GM12878 (cell line): Measurements from ENCODE around the gene DMXL1. TPM values are rescaled to one million over a fixed set of nuclear protein-coding genes. Genes with fewer than 3 reads are reported as not detected.

Experiments
- CBX5 ChIP-seq: sonication (generic); IDR thresholded peaks from 2 replicates; pipeline ENCODE4 v1.6.1; 2016; ENCODE audit warnings: low read depth, moderate library complexity, mild to moderate bottlenecking, inconsistent platforms
- DPF2 ChIP-seq: fragments of 450-650 bp; IDR thresholded peaks from 2 replicates; pipeline ENCODE4 v1.6.1; 2017; ENCODE audit warnings: mild to moderate bottlenecking
- HDAC2 ChIP-seq: fragments of 200-600 bp; sonication (generic); IDR thresholded peaks from 2 replicates; pipeline ENCODE4 v1.6.1; 2017
- HDAC6 ChIP-seq: fragments of 200-600 bp; sonication (generic); IDR thresholded peaks from one replicate; pipeline ENCODE4 v1.8.0; 2017; ENCODE audit warnings: antibody characterized with exemption; ENCODE audit not compliant: unreplicated experiment
- IKZF1 ChIP-seq: fragments of 450-650 bp; conservative IDR thresholded peaks from 2 replicates; pipeline ENCODE4 v1.6.1; 2017; ENCODE audit warnings: antibody characterized with exemption, mild to moderate bottlenecking
- MEF2B ChIP-seq: fragments of 450-650 bp; IDR thresholded peaks from 2 replicates; pipeline ENCODE4 v1.6.1; 2018; ENCODE audit warnings: mild to moderate bottlenecking, moderate library complexity; ENCODE audit not compliant: partially characterized antibody, poor library complexity, severe bottlenecking
- NBN ChIP-seq: fragments of 450-650 bp; IDR thresholded peaks from 2 replicates; pipeline ENCODE4 v1.6.1; 2016
- POLR2A ChIP-seq: IDR thresholded peaks from 2 replicates; pipeline ENCODE4 v1.6.1; 2011; ENCODE audit warnings: low read depth, mild to moderate bottlenecking, low read length
- POLR2AphosphoS2 ChIP-seq: IDR thresholded peaks from 2 replicates; pipeline ENCODE4 v1.6.1; 2011; ENCODE audit warnings: low read depth, mild to moderate bottlenecking, low read length, improper control_type of control experiment, moderate library complexity
- RB1 ChIP-seq: fragments of 450-650 bp; formaldehyde crosslinking; IDR thresholded peaks from 2 replicates; pipeline ENCODE4 v1.6.1; 2017; ENCODE audit warnings: mild to moderate bottlenecking, borderline replicate concordance
- SMC3 ChIP-seq: IDR thresholded peaks from 2 replicates; pipeline ENCODE4 v1.6.1; 2011; ENCODE audit warnings: low read length, improper control_type of control experiment, borderline replicate concordance
- STAT1 ChIP-seq: fragments of 450-650 bp; conservative IDR thresholded peaks from 2 replicates; pipeline ENCODE4 v1.6.1; 2014; ENCODE audit warnings: antibody characterized with exemption, mild to moderate bottlenecking
- TBL1XR1 ChIP-seq: IDR thresholded peaks from 2 replicates; pipeline ENCODE4 v1.6.1; 2012; ENCODE audit warnings: low read depth, low read length, improper control_type of control experiment
- WRNIP1 ChIP-seq: IDR thresholded peaks from 2 replicates; pipeline ENCODE4 v1.6.1; 2011; ENCODE audit warnings: low read depth, low read length, improper control_type of control experiment, borderline replicate concordance
- polyA plus RNA-seq, 11 experiments: library from polyadenylated mRNA; depleted of rRNA in 4 of 11; unstranded in 6 of 11; stranded (reverse) in 5 of 11; fragments of >200 nt; fragmentation: Nextera tagmentation in 4 of 11; fragmentation: Illumina TruSeq in 1 of 11; extraction: Ambion mirVana in 4 of 11; extraction: Trizol in 1 of 11; gene quantifications; 1 replicate in 1 of 11; 2 replicates in 10 of 11; pipeline versions ENCODE4 v1.2.1 to v1.2.3, GENCODE V29; 2011 to 2016; ENCODE audit warnings: inconsistent platforms in 2 of 11, missing spikeins in 2 of 11, low read depth in 1 of 11
- total RNA-seq, 4 experiments: library from RNA; depleted of rRNA in 3 of 4; stranded (reverse); fragments of >200 nt in 3 of 4; fragmentation: Illumina TruSeq in 1 of 4; extraction: Trizol in 1 of 4; gene quantifications; 2 replicates each; pipeline versions ENCODE4 v1.2.1 to v1.2.3, GENCODE V29; 2013 to 2021
- TF ChIP-seq, protein P1 (sequence below): fragments of 450-650 bp; IDR thresholded peaks from 2 replicates; pipeline ENCODE4 v1.6.1; 2014; ENCODE audit warnings: mild to moderate bottlenecking
- TF ChIP-seq, protein P2 (sequence below), 3 experiments: IDR thresholded peaks in 2 of 3; conservative IDR thresholded peaks in 1 of 3; 2 replicates each; pipeline ENCODE4 v1.5.1; 2011; ENCODE audit warnings: low read depth in 3 of 3, low read length in 3 of 3, mild to moderate bottlenecking in 3 of 3, control low read depth in 2 of 3, moderate library complexity in 2 of 3, inconsistent platforms in 1 of 3, mixed read lengths in 1 of 3; ENCODE audit not compliant: control insufficient read depth in 2 of 3, insufficient read depth in 1 of 3; ENCODE audit errors: extremely low read depth in 1 of 3
- TF ChIP-seq, protein P3 (sequence below): IDR thresholded peaks from 2 replicates; pipeline ENCODE4 v1.6.1; 2012; ENCODE audit warnings: improper control_type of control experiment, low read depth, low read length; ENCODE audit not compliant: insufficient replicate concordance
- TF ChIP-seq, protein P4 (sequence below): IDR thresholded peaks from 2 replicates; pipeline ENCODE4 v1.6.1; 2011; ENCODE audit warnings: borderline replicate concordance, low read depth, mild to moderate bottlenecking, moderate library complexity, low read length; ENCODE audit not compliant: insufficient read depth, poor library complexity, severe bottlenecking

DMXL1 gene
- total and polyA plus RNA-seq, 10 of the 15 experiments (the other 5 are each of a cell fraction or from before 2014, with no cell fraction given), result 9.1 to 67.7 (median 34.1) TPM

DNA sequence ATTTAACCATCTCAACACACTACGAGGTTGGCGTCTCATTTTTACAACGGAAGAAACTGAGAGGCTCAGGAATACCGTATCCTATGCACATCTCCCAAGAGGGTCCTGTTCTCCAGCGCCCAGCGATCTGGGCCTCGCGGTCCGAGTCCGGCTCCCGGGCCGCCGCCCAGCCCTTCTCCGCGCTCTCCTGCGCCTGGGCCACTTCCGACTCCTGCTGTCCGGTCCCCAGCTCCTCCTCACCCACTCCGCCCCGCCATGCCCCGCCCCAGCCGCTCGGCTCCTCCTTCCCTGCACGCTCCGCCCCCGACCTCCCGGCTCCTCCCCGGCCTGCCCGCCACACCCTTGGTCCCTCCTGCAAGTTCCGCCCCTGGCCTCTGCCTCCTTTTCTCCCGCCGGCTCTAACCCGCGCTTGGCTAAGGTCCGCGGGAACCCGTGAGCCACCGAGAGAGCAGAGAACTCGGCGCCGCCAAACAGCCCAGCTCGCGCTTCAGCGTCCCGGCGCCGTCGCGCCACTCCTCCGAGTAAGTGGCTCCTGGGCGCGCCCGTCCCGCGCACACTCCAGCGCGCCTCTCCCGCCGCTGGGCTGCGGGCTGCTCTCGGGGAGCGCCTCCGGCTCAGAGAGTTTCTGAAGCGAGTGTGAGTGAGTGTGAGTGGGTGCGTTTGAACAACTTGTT, 197.6 kb downstream of the DMXL1 start (continued):
- TF ChIP-seq, protein P1, sequence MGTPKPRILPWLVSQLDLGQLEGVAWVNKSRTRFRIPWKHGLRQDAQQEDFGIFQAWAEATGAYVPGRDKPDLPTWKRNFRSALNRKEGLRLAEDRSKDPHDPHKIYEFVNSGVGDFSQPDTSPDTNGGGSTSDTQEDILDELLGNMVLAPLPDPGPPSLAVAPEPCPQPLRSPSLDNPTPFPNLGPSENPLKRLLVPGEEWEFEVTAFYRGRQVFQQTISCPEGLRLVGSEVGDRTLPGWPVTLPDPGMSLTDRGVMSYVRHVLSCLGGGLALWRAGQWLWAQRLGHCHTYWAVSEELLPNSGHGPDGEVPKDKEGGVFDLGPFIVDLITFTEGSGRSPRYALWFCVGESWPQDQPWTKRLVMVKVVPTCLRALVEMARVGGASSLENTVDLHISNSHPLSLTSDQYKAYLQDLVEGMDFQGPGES, result no peak
- TF ChIP-seq IKZF1 (0 out of 2 replicates have a peak, but pooled peaks have one; percentile 47), SMC3 (peak; percentile 18; the same call in 1 of the 2 replicates), HDAC6 (no peak), MEF2B (no peak), HDAC2 (no peak), RB1 (peak; percentile 86; the same call in 1 of the 2 replicates), DPF2 (0 out of 2 replicates have a peak, but pooled peaks have one; percentile 13), POLR2AphosphoS2 (peak; percentile 74), WRNIP1 (no peak), STAT1 (0 out of 2 replicates have a peak, but pooled peaks have one; percentile 46), TBL1XR1 (0 out of 2 replicates have a peak, but pooled peaks have one; percentile 18), NBN (peak; percentile 90), CBX5 (0 out of 2 replicates have a peak, but pooled peaks have one; percentile 18), POLR2A (peak; percentile 94)
- TF ChIP-seq, protein P2, sequence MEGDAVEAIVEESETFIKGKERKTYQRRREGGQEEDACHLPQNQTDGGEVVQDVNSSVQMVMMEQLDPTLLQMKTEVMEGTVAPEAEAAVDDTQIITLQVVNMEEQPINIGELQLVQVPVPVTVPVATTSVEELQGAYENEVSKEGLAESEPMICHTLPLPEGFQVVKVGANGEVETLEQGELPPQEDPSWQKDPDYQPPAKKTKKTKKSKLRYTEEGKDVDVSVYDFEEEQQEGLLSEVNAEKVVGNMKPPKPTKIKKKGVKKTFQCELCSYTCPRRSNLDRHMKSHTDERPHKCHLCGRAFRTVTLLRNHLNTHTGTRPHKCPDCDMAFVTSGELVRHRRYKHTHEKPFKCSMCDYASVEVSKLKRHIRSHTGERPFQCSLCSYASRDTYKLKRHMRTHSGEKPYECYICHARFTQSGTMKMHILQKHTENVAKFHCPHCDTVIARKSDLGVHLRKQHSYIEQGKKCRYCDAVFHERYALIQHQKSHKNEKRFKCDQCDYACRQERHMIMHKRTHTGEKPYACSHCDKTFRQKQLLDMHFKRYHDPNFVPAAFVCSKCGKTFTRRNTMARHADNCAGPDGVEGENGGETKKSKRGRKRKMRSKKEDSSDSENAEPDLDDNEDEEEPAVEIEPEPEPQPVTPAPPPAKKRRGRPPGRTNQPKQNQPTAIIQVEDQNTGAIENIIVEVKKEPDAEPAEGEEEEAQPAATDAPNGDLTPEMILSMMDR (IDR thresholded peaks at IDR 0.05 in 2 of 3, conservative IDR thresholded peaks at IDR 0.05 in 1 of 3; ENCODE audit: control insufficient read depth in 2 of 3, extremely low read depth in 1 of 3, insufficient read depth in 1 of 3, low read depth in 3 of 3, low read length in 3 of 3), result no peak
- TF ChIP-seq, protein P3, sequence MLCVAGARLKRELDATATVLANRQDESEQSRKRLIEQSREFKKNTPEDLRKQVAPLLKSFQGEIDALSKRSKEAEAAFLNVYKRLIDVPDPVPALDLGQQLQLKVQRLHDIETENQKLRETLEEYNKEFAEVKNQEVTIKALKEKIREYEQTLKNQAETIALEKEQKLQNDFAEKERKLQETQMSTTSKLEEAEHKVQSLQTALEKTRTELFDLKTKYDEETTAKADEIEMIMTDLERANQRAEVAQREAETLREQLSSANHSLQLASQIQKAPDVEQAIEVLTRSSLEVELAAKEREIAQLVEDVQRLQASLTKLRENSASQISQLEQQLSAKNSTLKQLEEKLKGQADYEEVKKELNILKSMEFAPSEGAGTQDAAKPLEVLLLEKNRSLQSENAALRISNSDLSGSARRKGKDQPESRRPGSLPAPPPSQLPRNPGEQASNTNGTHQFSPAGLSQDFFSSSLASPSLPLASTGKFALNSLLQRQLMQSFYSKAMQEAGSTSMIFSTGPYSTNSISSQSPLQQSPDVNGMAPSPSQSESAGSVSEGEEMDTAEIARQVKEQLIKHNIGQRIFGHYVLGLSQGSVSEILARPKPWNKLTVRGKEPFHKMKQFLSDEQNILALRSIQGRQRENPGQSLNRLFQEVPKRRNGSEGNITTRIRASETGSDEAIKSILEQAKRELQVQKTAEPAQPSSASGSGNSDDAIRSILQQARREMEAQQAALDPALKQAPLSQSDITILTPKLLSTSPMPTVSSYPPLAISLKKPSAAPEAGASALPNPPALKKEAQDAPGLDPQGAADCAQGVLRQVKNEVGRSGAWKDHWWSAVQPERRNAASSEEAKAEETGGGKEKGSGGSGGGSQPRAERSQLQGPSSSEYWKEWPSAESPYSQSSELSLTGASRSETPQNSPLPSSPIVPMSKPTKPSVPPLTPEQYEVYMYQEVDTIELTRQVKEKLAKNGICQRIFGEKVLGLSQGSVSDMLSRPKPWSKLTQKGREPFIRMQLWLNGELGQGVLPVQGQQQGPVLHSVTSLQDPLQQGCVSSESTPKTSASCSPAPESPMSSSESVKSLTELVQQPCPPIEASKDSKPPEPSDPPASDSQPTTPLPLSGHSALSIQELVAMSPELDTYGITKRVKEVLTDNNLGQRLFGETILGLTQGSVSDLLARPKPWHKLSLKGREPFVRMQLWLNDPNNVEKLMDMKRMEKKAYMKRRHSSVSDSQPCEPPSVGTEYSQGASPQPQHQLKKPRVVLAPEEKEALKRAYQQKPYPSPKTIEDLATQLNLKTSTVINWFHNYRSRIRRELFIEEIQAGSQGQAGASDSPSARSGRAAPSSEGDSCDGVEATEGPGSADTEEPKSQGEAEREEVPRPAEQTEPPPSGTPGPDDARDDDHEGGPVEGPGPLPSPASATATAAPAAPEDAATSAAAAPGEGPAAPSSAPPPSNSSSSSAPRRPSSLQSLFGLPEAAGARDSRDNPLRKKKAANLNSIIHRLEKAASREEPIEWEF, result no peak
- TF ChIP-seq, protein P4, sequence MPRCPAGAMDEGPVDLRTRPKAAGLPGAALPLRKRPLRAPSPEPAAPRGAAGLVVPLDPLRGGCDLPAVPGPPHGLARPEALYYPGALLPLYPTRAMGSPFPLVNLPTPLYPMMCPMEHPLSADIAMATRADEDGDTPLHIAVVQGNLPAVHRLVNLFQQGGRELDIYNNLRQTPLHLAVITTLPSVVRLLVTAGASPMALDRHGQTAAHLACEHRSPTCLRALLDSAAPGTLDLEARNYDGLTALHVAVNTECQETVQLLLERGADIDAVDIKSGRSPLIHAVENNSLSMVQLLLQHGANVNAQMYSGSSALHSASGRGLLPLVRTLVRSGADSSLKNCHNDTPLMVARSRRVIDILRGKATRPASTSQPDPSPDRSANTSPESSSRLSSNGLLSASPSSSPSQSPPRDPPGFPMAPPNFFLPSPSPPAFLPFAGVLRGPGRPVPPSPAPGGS, result peak; percentile 3
